GM21737 (cell line): ENCODE data around the gene BRD1.
"Not testable (repeated sequence)": the region's sequence is repeated elsewhere in the genome, so short reads cannot be mapped to it uniquely, and the experiment has no call there.

Experiments used
- ATAC-seq: cut with Tn5 transposase; IDR thresholded peaks from one replicate; pipeline ENCODE4 v1.9.1; 2021; ENCODE audit warnings: mild to moderate bottlenecking, moderate library complexity; ENCODE audit not compliant: unreplicated experiment

Gene BRD1

GRCh38 chr22:49771266-49772065 lies 56.2 kb downstream of the BRD1 start:
- ATAC-seq = no peak

DNA sequence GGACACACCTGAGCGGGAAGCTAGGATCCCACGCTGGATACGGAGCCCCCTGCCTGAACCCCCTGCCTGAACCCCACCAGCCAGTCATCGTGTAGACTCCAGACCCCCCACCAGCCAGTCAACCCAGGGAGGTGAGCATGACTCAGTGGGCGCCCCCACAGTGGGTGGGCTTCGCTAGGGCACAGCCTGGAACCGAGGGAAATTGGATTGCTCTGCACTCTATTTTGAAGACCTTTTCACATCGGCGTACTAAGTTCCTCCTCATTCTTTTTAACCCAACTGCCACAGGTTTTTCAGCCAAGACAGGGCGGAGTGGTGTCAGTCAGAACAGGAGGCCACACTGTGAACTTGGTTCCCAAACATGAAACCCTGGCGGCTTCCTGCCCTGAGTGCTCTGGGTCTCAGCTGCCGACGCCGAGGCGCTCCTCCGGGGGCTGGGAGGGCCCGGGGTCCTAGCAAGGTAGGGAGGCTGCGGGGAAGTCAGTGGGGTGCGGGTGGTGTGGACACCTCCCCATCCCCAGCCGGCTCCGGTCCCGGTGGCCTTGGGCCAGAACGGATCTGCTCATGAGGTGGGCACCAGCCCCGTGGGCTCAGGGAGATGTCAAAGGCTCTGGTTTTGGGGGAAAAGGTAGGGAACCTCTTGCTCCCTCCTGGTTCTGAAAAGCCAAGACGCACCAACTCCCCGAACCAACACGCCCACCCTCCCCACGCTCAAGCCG lies 57.0 kb downstream of the BRD1 start:
- ATAC-seq = no peak

DNA sequence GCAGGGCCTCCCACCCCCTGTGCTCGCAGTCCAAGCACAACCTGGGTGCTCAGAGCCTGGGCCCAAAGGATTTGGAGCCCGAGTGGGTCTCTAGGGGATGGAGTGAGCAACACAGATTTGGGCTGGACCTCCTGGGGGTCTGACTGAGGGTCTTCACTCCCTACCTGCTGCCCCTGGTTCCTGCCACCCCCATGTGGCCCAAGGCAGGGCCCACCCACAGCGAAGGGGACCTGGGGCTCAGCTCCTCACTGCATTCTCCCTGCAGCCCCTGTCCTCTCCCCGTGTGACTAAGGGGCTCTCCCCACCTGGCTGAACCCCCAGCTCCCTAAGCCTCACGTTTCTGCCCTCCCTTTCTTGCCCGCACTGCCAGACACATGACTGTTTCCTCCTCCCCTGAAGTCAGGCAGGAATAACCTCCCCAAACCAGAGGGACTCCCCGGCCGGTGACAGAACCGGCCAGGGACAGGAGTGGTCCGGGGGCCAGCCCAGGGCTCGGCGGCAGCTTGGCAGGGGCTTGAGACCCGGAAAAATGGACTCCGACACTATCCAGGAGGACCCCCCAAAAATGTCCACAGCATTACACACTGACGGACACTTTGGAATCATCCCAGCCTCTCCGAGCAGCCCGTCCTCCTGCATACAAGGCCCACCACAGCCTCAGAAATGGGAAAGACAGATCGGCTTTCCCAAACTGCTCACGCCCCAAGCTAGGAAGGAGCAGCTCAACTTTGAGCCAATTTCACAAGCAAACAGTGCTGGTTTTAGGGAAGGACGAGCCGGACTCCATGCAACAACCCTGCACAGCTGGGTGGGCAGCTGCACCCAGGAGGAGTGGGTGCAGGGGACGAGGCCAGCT lies 57.8 kb downstream of the BRD1 start:
- no peak for ATAC-seq

GRCh38 chr22:49768951-49769690 lies 58.6 kb downstream of the BRD1 start:
- ATAC-seq = no peak

DNA sequence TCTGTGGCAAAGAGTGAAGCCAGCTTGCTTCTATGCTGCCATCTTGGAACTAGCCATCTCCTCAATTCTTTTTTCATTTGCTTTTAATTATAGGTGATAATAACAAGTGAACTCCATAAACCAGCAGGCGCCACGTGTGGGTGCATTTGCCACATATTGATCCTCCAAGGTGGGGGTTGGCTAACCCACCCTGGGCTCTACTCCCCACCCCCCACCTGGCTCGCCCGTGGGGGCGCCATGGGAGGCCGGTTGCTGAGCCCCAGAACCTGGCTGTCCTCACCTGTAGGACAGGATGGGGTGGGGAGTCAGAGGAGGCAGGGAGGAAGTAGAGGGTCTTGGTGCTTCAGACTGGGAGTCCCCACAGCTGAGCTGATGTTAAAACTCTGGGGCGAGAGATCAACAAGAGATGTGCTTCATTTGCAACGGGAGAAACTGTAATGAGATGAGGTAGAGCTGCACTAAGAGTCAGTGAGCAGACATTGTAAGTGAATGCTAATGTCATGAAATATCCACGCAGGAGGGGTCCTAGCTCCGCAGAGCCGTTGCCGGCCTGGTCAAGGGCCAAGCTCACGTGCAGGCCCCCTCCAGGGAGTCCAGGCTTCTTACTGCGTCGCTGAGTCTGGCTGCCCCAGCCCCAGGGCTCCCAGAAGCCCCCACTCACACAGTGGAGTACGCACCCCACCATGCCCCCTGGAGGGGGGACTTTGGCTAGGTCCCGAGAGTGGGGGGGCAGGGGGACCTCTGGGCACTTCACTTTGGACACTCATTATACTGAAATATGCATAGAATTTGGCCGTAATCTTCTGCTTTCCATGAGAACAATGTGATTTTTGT lies 59.4 kb downstream of the BRD1 start:
- no peak for ATAC-seq

DNA sequence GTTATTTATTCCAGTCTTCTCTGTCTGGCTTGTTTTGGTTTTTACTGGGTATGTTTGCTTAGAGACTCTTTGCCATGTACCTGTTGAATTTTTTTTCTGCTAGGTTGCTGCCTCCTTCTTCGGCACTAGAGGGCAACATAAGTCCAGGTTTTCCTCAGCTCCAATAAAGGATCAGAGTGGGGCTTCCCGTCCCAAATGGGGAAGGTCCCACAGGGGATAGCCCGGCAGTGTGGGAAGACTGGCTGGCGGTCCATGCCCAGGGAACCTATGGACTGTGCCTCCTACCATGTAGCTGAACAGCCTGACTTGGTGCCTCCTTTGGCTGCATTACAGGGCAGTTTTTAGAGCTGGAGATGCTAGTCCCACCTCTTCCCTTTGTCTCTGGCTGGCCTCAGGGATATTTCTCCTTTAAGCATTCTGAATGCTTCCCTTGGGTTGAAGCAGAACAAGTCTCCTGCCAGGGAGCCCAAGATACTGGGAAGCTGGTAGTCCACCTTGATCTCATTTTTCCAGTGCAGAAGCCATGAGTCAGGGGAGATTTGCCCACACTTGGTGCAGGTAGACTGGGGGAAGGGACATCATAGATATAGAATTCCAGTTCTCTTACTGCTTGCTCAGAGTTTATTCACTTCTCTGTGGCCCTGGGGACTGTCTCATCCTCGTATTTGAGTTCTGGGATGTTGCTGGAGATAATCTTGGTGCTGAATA lies 60.2 kb downstream of the BRD1 start:
- ATAC-seq = no peak

- ATAC-seq = no peak
Observed at GRCh38 chr22:49765951-49766350, 61.7 kb downstream of the BRD1 start.

GRCh38 chr22:49765091-49765771 lies 62.4 kb downstream of the BRD1 start:
- ATAC-seq = no peak

- ATAC-seq = no peak
Observed at GRCh38 chr22:49764127-49764581, 63.5 kb downstream of the BRD1 start.

DNA sequence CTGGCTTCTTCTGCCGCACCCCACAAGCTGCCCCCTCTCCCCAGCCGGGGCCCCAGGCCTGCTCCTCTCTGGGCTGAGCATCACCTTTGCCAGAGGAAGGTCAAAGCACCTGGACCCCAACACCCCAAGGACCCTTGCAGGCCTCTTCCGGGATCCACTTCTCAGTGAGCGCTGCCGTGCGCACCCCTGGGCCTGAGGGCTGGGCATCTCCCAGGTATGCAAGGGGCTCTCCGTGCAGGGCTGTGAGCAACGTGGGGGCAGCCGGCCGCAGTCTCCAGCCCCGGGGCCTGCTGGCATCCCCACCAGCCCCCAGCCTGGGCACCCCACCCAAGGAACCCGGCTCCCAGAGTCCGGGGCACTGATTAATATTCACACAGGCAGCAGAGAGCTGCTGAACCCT lies 64.0 kb downstream of the BRD1 start:
- no peak for ATAC-seq

DNA sequence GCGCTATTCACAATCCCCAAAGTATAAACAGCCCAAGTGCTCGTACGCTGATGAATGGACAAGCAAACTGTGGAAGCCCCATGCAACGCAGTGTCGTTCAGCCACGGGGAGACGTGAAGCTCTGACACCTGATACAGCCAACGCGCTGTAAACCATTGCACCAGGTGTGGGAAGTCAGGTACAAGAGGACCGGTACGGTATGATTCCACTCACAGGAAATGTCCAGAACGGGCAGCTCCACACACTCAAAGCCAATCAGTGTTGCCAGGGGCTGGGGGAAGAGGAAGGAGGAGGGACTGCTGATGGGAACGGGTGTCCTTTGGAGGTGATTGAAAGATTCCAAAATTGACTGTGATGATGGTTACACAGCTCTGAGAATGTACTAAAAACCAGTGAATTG lies 64.5 kb downstream of the BRD1 start:
- no peak for ATAC-seq

DNA sequence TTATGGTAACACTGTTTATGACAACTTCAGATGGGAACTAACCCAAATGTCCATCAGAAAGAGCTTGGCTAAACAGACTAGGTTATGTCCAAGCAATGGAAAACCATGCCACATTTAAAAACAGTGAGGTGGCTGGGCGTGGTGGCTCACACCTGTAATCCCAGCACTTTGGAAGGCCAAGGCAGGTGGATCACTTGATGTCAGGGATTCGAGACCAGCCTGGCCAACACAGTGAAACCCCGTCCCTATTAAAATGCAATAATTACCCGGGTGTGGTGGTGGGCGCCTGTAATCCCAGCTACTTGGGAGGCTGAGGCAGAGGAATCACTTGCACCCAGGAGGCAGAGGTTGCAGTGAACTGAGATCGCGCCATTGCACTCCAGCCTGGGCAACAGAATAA lies 65.1 kb downstream of the BRD1 start:
- not testable (repeated sequence) for ATAC-seq

- ATAC-seq = no peak
Observed at GRCh38 chr22:49761836-49762235, 65.8 kb downstream of the BRD1 start.

GRCh38 chr22:49760630-49761571 lies 66.8 kb downstream of the BRD1 start:
- ATAC-seq = peak; percentile 57

- no peak for ATAC-seq
Observed at GRCh38 chr22:49760280-49760629, 67.4 kb downstream of the BRD1 start.

- ATAC-seq = no peak
Observed at GRCh38 chr22:49756676-49757075, 71.0 kb downstream of the BRD1 start.

- no peak for ATAC-seq
Observed at GRCh38 chr22:49756201-49756600, 71.5 kb downstream of the BRD1 start.

DNA sequence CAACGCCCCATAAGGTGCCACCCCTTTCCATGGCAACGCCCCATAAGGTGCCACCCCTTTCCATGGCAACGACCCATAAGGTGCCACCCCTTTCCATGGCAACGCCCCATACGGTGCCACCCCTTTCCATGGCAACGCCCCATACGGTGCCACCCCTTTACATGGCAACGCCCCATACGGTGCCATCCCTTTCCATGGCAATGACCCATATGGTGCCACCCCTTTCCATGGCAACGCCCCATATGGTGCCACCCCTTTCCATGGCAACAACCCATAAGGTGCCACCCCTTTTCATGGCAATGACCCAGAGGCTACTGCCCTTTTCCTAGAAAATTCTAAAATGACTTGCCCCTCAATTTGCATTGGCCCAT lies 72.1 kb downstream of the BRD1 start:
- ATAC-seq = no peak
